H1 (cell line): ENCODE measurements around the gene TUT1. TPM values are rescaled to one million over a fixed set of nuclear protein-coding genes. Genes with fewer than 3 reads are reported as not detected.
A peak's percentile ranks its signal among the peaks of the same experiment; 100 is the strongest.

Experiments used
- ATF3 ChIP-seq: IDR thresholded peaks from 2 replicates; pipeline ENCODE4 v1.6.1; 2011; ENCODE audit warnings: low read depth, mild to moderate bottlenecking, low read length; ENCODE audit not compliant: insufficient read depth
- BACH1 ChIP-seq: IDR thresholded peaks from 2 replicates; pipeline ENCODE4 v1.6.1; 2012; ENCODE audit warnings: low read length, improper control_type of control experiment
- BCL11A ChIP-seq, 2 experiments: IDR thresholded peaks; one replicate each; pipeline ENCODE4 v1.6.1; 2011; ENCODE audit warnings: low read depth in 2 of 2, low read length in 2 of 2, mild to moderate bottlenecking in 2 of 2
- CEBPB ChIP-seq: IDR thresholded peaks from 2 replicates; pipeline ENCODE4 v1.6.1; 2012; ENCODE audit warnings: low read depth, low read length
- CTBP2 ChIP-seq: IDR thresholded peaks from 2 replicates; pipeline ENCODE4 v1.7.0; 2011; ENCODE audit warnings: borderline replicate concordance, mild to moderate bottlenecking, moderate library complexity, mixed read lengths, low read length; ENCODE audit not compliant: insufficient read depth, insufficient read length
- EP300 ChIP-seq, 2 experiments: IDR thresholded peaks; 1 replicate in 1 of 2; 2 replicates in 1 of 2; pipeline ENCODE4 v1.6.1; 2011 to 2012; ENCODE audit warnings: low read depth in 2 of 2, low read length in 2 of 2, mild to moderate bottlenecking in 2 of 2, borderline replicate concordance in 1 of 2, inconsistent platforms in 1 of 2, moderate library complexity in 1 of 2
- EZH2 ChIP-seq: fragments of 200-600 bp; sonication (generic); IDR thresholded peaks from 2 replicates; pipeline ENCODE4 v1.7.1; 2012; ENCODE audit warnings: low read depth, mild to moderate bottlenecking, moderate library complexity, low read length, inconsistent platforms; ENCODE audit not compliant: severe bottlenecking
- GTF2F1 ChIP-seq: IDR thresholded peaks from 2 replicates; pipeline ENCODE4 v1.6.1; 2012; ENCODE audit warnings: low read depth, low read length, improper control_type of control experiment, borderline replicate concordance
- HDAC2 ChIP-seq, 2 experiments: fragments of 300-600 bp in 1 of 2; sonication (generic) in 1 of 2; IDR thresholded peaks; 2 replicates each; pipeline ENCODE4 v1.6.1; 2011 to 2012; ENCODE audit warnings: low read depth in 2 of 2, low read length in 2 of 2, mild to moderate bottlenecking in 2 of 2, moderate library complexity in 2 of 2, borderline replicate concordance in 1 of 2, inconsistent platforms in 1 of 2
- HDAC6 ChIP-seq: IDR thresholded peaks from one replicate; pipeline ENCODE4 v1.7.1; 2012; ENCODE audit warnings: low read depth, mild to moderate bottlenecking, inconsistent platforms, low read length, moderate library complexity
- KDM5A ChIP-seq: fragments of 200-600 bp; IDR thresholded peaks from 2 replicates; pipeline ENCODE4 v1.7.1; 2012; ENCODE audit warnings: mild to moderate bottlenecking, low read length, inconsistent platforms, mixed read lengths
- NRF1 ChIP-seq: IDR thresholded peaks from 2 replicates; pipeline ENCODE4 v1.6.1; 2011; ENCODE audit warnings: mild to moderate bottlenecking, low read depth, low read length, improper control_type of control experiment
- POLR2AphosphoS5 ChIP-seq: IDR thresholded peaks from 2 replicates; pipeline ENCODE4 v1.6.1; 2011; ENCODE audit warnings: low read depth, low read length
- RBBP5 ChIP-seq: IDR thresholded peaks from 2 replicates; pipeline ENCODE4 v1.7.1; 2012; ENCODE audit warnings: low read depth, mild to moderate bottlenecking, inconsistent platforms, low read length, moderate library complexity, borderline replicate concordance
- RNF2 ChIP-seq: fragments of 200-900, 300-1000 bp; sonication (generic); IDR thresholded peaks from 2 replicates; pipeline ENCODE4 v1.7.1; 2016; ENCODE audit warnings: borderline replicate concordance, low read depth, mild to moderate bottlenecking, antibody characterized with exemption, low read length; ENCODE audit not compliant: poor library complexity, severe bottlenecking; ENCODE audit errors: missing control alignments
- SP1 ChIP-seq: IDR thresholded peaks from 2 replicates; pipeline ENCODE4 v1.6.1; 2011; ENCODE audit warnings: low read depth, low read length
- SP4 ChIP-seq: IDR thresholded peaks from 2 replicates; pipeline ENCODE4 v1.6.1; 2012; ENCODE audit warnings: low read length, inconsistent platforms
- TBP ChIP-seq: IDR thresholded peaks from 2 replicates; pipeline ENCODE4 v1.6.1; 2011; ENCODE audit warnings: low read depth, low read length, improper control_type of control experiment
- polyA plus RNA-seq, 7 experiments: library from polyadenylated mRNA; depleted of rRNA in 3 of 7; stranded (reverse) in 5 of 7; unstranded in 2 of 7; fragments of >200 nt in 5 of 7; fragments of 200-250 nt in 2 of 7; gene quantifications; 1 replicate in 5 of 7; 2 replicates in 1 of 7; 4 replicates in 1 of 7; pipeline versions ENCODE4 v1.2.1 to v1.2.3, GENCODE V29; 2011 to 2013; ENCODE audit warnings: missing spikeins in 2 of 7, mixed read lengths in 2 of 7
- total RNA-seq: library from RNA; stranded (reverse); fragmentation: NEBNext Ultra II Directional; extraction: Animal tissue kit (Norgen Biotek cat#: 25700); gene quantifications from 2 replicates; pipeline ENCODE4 v1.2.1, GENCODE V29; 2021
- TF ChIP-seq, protein P1 (sequence below): IDR thresholded peaks from 2 replicates; pipeline ENCODE4 v1.6.1; 2011; ENCODE audit warnings: low read length, improper control_type of control experiment
- TF ChIP-seq, protein P2 (sequence below): IDR thresholded peaks from 2 replicates; pipeline ENCODE4 v1.6.1; 2012; ENCODE audit warnings: inconsistent platforms

The TUT1 gene
- total and polyA plus RNA-seq, 2 of the 8 experiments (the other 6 are each of a cell fraction or from before 2014, with no cell fraction given): 17.8 to 24.6 TPM

DNA sequence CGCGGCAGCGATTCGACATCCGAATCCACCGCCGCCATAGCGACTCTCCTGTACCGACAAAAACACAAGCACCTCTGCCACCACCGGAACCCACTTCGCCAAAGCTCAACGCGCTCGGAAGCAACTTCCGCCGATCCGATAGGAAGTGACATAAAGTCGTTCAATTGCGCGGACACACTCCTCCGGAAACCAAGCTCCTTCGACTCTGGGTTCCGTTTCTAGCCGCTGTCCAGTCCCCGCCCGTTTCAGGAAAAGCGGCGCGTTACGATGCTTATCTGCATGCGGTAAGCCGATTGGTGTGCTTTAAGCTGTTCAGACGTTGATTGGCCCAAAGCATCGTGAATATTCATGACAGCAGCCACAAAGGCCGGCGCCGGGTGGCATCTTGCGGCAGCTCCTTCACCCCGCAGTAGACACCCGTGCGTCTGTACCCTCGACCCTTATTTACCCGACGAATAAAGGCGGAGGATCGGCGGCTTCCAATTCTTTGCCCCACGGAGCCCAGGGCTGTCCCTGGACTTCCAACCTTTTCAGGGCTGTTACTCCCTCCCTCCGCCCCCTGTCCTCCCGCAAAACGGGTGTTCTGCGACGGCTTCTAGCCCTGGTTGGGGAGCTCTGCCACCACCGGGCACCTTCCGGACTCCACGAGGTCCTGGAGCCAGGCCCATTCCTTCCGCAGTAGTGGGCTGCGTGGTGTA is at the start of gene TUT1 (continued):
- TF ChIP-seq ATF3: no peak
- TF ChIP-seq BCL11A (IDR thresholded peaks at IDR 0.05; ENCODE audit: low read depth in 2 of 2, low read length in 2 of 2): no peak
- TF ChIP-seq GTF2F1: peak; percentile 80
- no peak for TF ChIP-seq CEBPB
- TF ChIP-seq KDM5A: peak; percentile 79; the same call in 1 of the 2 replicates
- TF ChIP-seq HDAC2 (IDR thresholded peaks at IDR 0.05; ENCODE audit: borderline replicate concordance in 1 of 2, low read depth in 2 of 2, low read length in 2 of 2): no peak
- peak; percentile 92 for TF ChIP-seq SP1
- 0 out of 2 replicates have a peak, but pooled peaks have one; percentile 40 for TF ChIP-seq BACH1
- TF ChIP-seq TBP: peak; percentile 91
- no peak for TF ChIP-seq RNF2
- TF ChIP-seq CTBP2: no peak
- TF ChIP-seq SP4: peak; percentile 96
- peak; percentile 93 for TF ChIP-seq POLR2AphosphoS5
- TF ChIP-seq, protein P1, sequence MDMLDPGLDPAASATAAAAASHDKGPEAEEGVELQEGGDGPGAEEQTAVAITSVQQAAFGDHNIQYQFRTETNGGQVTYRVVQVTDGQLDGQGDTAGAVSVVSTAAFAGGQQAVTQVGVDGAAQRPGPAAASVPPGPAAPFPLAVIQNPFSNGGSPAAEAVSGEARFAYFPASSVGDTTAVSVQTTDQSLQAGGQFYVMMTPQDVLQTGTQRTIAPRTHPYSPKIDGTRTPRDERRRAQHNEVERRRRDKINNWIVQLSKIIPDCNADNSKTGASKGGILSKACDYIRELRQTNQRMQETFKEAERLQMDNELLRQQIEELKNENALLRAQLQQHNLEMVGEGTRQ: no peak
- peak in 1 of 2 experiments; percentile 71; a peak in 1 of 3 replicates for TF ChIP-seq EP300 (IDR thresholded peaks at IDR 0.05; ENCODE audit: borderline replicate concordance in 1 of 2, low read depth in 2 of 2, low read length in 2 of 2)
- no peak for TF ChIP-seq HDAC6
- TF ChIP-seq EZH2: no peak
- peak; percentile 62; the same call in 1 of the 2 replicates for TF ChIP-seq RBBP5
- TF ChIP-seq, protein P2, sequence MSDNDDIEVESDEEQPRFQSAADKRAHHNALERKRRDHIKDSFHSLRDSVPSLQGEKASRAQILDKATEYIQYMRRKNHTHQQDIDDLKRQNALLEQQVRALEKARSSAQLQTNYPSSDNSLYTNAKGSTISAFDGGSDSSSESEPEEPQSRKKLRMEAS: peak; percentile 79
- TF ChIP-seq NRF1: no peak
